ENCODE data around the gene NFASC.

Gene NFASC

GRCh38 chr1:204891860-204892259 lies 21.2 kb downstream of the NFASC start:
- DNase-seq, result no peak

- no peak for DNase-seq
Observed at GRCh38 chr1:204894031-204894430, 23.4 kb downstream of the NFASC start.

DNA sequence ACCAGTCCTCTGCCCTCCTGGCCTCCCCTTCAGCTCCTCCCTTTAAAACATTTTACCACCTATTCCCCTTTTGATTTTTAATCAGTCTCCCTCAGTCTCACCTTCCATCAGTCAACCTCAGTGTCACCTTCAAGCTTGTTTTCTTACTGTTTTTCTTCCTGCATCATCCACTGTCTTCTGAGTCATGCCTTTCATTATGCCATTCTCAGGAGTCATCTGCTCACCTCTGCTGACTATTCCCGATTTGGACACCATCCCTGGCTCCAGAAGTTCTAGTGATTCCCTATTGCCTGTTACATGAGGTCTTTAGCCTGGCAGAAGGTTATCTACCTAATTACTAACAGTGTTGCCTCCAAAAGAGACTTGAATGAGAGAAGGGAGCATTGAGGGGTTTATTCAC lies 23.9 kb downstream of the NFASC start:
- DNase-seq, result no peak

DNA sequence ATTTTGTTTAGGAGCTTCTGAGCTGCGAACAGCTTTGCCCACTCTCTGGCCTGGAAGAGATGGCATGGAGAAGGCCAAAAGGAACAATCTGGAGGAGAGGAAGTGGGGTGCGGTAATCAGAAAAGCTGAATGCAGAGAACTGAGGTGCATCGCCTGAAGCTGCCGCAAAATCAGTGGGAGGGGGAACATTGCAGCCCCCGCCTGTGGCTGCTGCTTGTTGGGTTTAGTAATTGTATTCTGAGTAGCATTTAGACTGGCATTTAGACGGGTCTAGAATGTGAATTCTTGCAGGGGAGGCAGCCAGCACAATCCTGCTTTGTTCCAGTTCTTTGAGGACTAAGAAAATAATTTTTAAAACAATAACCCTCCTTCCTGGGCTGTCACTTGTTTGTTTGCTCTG lies 25.4 kb downstream of the NFASC start:
- no peak for DNase-seq

DNA sequence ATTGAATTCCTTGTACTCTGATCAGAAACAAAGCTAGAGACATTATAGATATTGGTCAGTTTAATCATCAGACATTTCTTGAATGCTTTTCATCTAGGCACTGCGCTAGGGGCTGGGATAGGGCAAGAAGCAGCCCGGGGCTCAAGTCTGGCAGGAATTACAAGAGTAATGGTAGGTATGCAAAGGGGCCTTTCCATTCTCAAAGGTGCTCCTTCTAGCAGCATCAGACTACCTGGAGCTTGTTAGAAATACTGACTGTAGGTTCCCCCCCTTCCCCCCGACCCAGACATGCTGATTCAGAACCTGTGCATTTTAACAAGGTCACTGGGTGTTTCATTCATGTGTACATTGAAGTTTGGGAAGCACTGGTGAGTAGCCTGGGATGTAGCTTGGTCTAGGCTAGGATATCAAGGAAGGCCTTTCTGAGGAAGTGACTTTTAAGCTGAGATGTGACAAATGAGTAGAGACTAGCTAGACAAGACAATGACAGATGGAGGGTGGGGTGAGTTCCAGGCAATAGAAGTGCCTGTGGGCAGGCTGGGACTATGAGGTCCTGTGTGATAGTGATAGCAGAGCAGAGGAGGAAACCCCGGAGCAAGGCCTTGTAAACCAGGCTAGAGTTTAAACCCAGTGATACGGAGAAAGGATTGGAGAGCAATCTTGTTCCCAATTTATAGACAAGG lies 26.3 kb downstream of the NFASC start:
- DNase-seq, result no peak

- DNase-seq, result no peak
Observed at GRCh38 chr1:204900721-204901120, 30.1 kb downstream of the NFASC start.

GRCh38 chr1:204902671-204903070 lies 32.0 kb downstream of the NFASC start:
- no peak for DNase-seq

DNA sequence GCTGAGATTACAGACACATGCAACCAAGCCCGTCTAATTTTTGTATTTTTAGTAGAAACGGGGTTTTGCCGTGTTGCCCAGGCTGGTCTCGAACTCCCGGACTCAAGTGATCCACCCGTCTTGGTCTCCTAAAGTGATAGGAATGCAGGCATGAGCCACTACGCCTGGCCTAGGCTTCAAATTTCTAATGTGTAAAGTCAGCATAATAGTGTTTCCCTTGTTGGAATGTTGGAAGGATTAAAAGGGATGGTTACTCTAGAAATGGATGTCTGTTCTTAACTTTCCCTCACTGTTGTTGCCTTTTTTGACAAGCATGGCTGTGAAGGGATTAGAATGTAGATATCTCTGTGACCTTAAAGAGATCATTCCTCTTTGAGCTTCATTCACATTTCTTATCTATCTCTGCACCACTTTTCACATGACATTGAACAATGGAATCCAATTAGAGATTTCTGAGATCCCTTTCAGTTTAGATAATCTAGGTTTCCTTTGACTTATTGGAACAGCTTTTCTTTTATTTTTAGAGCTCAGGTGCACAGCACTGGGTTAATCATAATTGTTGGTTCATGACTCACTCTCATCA lies 33.7 kb downstream of the NFASC start:
- DNase-seq, result no peak

- no peak for DNase-seq
Observed at GRCh38 chr1:204909109-204909508, 38.4 kb downstream of the NFASC start.

DNA sequence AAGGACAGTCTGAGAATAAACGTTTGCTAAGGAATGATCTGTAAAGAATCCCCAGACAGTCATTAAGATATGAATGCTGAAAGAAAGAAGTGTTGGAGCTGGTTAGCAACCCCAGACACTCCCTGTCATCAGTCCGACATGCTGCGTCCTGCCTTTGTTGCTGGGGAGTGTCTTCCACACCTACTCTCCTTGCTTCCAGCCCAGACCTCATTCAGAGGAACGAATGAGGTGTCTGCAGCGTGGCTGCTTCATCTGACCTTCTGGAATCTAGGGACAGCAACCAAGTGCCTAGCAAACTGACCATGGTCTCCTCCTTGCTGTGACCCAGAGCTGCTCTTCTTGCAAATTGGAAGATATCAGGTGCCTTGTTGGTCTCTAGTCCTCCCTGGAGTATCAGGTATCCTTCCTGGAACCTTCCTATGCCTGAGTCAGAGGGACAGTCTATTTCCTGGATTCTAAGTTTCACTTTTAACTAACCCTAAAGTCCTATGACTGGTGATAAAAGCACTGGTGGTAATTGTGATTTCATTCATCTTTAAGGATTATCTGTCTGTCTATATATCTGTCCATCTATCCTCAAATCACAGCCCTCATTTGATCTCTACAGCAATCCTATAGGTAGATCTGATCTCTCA lies 45.3 kb downstream of the NFASC start:
- no peak for DNase-seq

GRCh38 chr1:204917802-204918201 lies 47.1 kb downstream of the NFASC start:
- DNase-seq, result no peak

DNA sequence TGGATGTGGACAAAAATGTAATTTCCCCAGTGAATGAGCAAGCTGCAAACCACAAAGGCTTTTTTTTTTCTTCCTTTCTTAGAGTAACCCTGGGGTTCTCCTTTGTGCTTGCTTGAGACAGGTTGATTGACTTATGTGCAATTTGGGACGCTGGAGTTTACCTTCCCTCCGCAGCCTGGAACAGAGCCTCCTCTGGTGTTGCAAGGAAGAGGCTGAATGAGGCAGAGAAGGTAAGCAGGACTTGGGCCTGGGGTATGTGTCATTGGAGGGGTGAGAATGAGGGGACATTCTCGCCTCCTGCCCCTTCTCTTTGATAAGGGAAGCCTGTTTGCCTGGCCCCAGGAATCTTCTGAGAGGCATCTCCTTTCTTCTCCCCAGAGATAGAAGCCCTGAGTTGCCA lies 49.8 kb downstream of the NFASC start:
- no peak for DNase-seq

GRCh38 chr1:204920967-204921366 lies 50.3 kb downstream of the NFASC start:
- DNase-seq, result no peak

- no peak for DNase-seq
Observed at GRCh38 chr1:204921855-204922516, 51.3 kb downstream of the NFASC start.

DNA sequence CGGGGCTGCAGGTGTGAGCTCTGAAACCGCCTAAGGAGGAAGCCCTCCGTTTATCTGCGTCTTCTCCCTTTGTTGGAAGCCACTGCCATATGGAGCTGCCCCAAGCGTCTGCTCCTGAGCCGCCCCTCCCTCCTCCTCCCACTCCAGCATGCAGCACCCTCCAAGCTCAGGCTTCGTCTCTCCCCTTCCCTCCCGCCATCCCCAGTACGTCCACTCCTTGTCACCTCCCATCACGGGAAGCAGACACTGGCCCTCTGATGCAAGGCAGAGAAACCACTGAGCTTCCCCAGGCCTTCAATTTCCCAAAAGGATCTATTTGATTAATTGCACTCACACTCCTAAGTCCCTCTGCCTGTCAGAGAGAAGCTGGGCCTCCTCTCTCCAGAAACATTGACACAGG lies 52.5 kb downstream of the NFASC start:
- no peak for DNase-seq

GRCh38 chr1:204923626-204924012 lies 53.0 kb downstream of the NFASC start:
- DNase-seq, result no peak

- DNase-seq, result no peak
Observed at GRCh38 chr1:204924013-204924759, 53.5 kb downstream of the NFASC start.

- DNase-seq, result no peak
Observed at GRCh38 chr1:204925701-204926100, 55.0 kb downstream of the NFASC start.

DNA sequence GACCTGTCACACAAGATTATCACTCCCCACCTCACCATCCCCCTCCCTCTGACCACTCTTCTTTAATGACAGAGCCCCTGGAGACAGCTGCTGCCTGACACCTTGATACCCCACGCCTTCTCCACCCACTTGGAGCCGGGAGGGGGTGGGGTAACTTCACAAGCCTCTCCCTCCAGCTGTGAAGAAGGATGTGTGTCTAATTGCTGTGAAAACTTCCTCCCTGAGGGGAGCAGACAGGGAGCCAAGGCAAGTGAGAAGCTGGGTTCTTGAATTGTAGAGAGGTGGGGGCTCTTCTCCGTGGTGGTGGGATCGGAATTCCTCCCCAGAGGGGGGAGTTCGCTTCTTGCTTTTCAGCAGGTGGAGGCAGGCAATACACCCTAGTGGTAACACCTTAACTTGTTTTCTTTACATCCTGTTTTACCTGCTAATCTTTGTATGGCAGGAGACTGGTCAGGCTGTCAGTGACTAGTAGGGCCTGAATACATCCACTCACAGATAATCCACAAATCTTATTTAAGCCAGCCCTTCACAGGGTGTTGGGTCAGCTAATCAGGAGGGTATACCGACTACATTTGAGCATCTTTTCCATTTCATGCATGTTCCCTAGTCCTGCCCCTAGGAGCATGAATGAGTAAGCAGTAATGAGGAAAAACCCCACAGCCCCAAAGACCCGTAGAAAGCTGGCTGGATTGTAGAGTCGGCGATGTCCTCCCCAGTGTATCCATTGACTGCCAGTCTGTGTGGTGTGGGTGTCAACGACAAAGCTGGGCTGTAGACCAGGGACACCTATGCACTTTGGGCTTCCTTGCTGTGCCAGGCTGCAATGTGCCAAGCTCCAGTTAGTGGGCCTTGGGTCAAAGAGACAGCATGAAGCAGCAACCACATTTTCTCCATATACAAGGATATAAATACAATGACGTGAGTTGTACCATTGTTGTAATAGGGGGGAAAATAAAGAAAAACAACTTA lies 57.3 kb downstream of the NFASC start:
- DNase-seq, result no peak

GRCh38 chr1:204928671-204929486 lies 58.2 kb downstream of the NFASC start:
- no peak for DNase-seq

DNA sequence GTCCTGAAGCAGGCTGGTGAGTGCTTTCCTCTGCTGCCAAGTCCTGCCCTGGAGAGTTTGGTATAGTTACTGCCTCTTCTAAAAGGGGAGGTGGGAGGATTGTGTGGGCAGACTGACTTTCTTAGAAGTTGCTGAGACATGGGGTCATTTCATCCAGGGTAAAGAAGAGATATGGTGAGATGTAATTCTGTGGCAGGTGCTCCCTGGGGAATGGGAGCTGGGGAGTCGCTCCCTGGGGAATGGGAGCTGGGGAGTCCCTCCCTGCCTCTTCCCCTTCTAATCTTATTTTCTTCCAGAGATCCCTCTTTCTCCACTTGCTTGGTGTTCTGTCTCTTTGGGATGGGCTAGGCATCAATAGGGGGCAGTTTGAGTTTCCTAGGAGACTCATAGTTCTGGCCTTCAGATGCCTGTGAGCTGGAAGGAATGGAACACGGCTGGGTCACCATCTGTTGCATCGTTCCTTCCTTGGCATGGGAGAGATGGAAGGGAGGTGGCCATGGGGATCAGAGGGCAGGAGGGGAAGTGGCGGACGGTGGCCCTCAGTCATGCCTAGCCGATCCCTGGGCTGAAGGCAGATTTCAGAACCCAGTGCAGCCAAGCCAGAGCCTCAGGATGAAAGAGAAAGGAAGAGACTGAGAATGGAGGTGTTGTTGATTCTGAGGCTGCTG lies 59.0 kb downstream of the NFASC start:
- DNase-seq, result no peak
